Central memory CD4-positive, alpha-beta T cell (primary cell): Measurements from ENCODE around the gene SH3BGRL2.

Source experiments
- DNase-seq: peaks from one replicate; pipeline ENCODE4 v3.0.0; 2022
- total RNA-seq, 3 experiments: gene quantifications; one replicate each; lab custom pipeline; 2026; lab: John Stamatoyannopoulos, UW

The SH3BGRL2 gene
- 0.14 to 1.2 (median 0.39) reads per million in 3 experiments for total RNA-seq

DNA sequence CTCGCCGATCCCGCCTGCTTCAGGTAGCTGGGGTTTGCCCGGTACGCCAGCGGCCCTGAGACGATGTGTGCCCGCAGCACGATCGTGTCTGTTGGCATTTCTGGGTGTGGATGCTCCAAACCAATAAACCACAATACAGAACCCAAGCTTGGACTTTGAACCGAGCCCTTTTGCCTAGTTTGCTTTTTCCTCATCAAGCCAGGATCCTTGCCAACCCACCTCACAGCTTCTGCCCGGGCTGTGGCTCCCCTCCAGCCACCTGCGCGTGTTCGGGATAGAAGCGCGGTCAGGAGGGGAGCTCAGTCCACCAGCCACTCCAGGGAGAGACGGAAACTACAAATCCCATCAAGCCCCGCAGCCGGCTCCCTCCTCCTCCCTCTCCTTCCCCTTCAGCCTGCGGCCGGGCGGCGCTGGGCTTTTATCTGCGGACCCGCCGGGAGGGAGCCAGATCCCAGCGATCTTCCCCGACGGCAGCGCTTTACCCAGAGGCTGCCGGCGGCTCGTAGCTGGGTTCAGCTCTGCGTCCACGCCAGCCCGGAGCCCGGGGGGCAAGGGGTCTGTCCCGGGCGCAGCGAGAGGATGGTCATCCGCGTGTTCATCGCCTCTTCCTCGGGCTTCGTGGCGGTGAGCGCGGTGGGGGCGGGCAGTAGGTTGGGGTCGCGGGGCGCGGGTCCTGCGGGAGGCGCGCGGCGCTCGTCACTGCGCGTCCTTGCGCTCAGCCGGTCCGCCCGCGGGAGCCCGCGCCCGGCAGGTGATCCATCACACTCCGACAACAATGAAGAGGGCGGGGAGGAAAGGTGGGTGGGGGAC lies at the start of gene SH3BGRL2:
Gene SH3BGRL2 (plus strand): TSS at position 447 of the 810 bp plus-strand sequence. CDS start 133 bp downstream, at position 580.
- no peak for DNase-seq

DNA sequence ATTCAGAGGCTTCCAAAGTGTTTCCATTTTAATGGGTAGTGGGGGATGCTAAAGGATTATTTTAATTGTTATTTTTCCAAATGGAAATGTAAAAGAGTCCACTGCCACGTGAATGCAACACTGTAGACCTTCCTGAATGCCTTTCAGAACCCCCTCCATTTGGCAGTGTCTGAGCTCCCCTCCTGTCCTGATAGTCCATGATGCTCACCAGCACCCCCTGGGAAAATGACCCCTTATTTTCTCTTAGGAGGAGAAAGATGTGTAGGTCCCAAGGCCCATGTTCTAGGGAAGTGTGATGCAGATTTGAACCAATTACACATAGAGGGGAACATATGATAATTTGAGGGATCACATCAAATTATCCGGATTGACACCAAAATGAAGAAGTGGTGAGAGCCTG lies 46.8 kb upstream of the SH3BGRL2 start:
- no peak for DNase-seq

DNA sequence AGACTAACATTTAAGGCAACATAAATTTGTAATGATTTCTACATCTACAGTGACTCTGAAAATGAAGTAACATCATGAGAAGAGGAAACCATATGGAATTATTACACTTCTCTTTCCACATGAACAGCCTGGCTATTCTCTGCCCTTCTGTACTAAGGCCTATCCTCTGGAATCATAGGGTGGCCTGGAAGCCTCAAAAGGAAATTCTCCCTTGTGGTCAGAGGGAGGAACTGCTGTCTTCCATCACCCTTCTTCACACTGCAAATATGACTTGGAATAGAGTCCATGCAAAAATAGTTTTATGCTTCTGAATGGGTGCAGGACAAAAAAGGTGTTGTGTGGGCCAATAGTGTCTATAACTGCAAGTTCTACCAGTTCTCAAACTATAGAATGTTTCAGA lies 44.6 kb upstream of the SH3BGRL2 start:
- DNase-seq = no peak

GRCh38 chr6:79589701-79590100 lies 41.4 kb upstream of the SH3BGRL2 start:
- DNase-seq = no peak

DNA sequence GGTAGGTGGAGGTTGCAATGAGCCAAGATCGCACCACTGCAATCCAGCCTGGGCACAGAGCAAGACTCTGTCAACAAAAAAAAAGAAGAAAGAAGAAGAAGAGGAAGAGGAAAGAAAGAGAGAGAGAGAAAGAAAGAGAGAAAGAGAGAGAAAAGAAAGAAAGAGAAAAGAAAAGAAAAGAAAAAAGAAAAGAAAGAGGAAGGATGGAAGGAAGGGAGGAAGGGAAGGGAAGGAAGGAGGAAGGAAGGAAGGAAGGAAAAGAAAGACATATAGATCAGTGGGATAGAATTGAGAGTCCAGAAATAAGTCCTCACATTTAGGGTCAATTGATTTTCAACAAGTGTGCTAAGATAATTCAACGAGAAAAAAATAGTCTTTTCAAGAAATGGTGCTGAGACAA lies 34.0 kb upstream of the SH3BGRL2 start:
- DNase-seq = no peak

- no peak for DNase-seq
Observed at GRCh38 chr6:79598012-79598411, 33.1 kb upstream of the SH3BGRL2 start.

- no peak for DNase-seq
Observed at GRCh38 chr6:79599725-79600259, 31.3 kb upstream of the SH3BGRL2 start.

DNA sequence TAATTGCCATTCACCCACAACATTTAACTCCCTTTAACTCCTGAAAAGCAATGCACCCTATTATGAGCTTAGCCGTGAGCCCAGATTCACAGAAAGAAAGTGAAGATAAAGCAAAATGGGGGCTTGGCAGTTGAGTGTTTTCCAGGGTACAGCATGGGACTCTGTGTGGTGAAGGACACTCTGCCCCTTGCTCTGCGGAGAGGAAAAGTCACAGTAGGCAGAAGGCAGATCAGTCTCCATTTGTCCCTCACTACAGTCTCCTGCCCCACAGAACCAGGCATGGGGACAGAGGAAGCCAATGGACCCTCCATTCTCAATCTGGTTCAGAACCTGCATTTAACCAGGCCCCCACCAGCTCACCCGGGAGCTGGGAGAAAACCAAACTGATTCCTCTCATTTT lies 30.8 kb upstream of the SH3BGRL2 start:
- DNase-seq = no peak

GRCh38 chr6:79600812-79601609 lies 30.1 kb upstream of the SH3BGRL2 start:
- no peak for DNase-seq

GRCh38 chr6:79602859-79603258 lies 28.3 kb upstream of the SH3BGRL2 start:
- no peak for DNase-seq

DNA sequence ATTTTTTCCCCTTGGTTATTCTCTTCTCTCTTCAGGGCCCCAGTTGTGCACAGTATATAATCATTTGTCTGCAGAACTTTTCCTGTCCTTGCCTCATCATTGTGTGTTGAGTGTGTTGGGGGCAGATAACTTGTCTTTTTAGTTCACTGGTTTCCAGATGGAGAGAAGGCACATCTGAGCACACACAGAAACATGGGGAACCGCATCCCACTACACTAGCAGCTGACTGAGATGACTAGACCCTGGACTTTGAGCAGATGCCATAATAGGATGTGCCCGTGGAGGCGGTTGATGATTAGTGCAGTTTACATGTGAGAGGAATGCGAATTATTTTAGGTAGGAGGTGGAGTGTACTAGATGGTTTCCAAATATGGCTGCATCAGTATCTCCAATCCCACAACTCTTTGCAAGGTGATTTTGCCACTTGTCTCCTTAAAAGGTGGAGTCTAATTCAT lies 26.5 kb upstream of the SH3BGRL2 start:
- DNase-seq = no peak

DNA sequence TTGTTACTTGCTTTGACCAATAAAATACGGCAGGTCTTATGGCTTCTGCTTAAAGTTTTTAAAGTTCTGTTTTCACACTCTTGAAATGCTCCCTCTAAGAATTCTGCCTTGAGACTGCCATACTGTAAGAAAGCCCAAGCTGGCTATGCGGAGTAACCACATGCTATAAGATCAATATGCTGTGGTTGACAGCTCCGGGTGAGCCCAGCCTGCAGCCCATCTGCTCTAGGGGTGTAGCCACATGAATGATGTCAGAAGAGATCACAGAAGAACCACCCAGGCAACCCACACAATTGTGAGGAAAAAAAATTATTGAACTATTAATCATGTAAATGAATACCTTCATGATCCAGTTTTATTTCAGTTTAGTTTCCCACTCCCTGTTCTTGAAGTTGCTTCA lies 26.1 kb upstream of the SH3BGRL2 start:
- no peak for DNase-seq

DNA sequence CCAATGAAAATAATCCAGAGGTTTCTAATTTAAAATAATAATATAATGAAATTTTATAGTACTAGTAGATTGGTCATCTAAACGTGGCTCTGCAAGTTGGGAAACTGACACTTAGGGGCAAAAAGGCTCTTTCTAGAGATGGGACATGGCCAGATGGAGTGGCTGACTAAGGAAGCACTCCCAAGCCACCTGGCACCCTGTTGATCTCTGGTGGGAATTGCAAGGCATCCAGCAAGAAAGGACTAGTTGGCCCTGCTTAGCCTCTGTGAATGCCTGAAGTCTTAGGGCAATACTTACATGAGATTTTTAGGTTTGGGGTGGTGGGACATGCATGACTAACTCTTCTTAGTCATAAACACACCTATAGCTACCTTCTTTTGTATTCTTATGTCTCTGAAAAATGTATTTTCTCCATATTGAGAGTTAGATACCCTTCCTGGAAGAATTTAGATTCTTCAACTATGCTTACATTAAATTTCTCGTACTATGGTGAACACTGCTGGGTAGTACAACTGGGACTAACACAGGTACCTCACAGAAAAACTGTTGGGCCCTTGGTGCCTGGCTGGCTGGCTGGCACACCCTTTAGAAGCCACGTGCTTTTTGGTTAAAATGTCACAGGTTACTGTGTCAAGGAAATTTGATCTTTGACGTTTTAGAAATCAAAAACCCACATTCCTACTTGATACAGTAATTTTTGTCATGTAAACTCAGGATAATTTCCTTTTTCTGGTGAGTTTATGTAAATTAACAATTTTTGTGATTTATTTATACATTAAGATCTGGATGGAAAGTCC lies 25.0 kb upstream of the SH3BGRL2 start:
- DNase-seq = no peak

DNA sequence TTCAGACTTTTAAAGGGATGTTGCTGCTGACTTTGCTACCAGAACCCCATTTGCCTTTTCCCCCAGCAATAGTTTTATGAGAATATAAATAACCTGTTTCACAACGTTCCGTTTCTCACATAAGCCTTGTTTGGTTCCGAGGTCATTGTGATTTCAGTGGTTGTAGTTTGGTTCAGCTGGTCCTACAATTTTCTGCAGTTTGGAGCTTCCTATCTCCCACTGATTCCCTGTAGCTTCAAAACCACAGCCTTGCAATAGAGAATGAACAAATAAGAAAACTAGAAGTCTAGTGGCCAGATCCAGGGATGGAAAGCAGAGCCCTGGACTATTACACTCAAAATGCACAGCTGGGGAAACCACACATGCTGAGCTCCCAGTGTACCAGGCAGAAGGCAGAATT lies 24.1 kb upstream of the SH3BGRL2 start:
- DNase-seq = no peak

DNA sequence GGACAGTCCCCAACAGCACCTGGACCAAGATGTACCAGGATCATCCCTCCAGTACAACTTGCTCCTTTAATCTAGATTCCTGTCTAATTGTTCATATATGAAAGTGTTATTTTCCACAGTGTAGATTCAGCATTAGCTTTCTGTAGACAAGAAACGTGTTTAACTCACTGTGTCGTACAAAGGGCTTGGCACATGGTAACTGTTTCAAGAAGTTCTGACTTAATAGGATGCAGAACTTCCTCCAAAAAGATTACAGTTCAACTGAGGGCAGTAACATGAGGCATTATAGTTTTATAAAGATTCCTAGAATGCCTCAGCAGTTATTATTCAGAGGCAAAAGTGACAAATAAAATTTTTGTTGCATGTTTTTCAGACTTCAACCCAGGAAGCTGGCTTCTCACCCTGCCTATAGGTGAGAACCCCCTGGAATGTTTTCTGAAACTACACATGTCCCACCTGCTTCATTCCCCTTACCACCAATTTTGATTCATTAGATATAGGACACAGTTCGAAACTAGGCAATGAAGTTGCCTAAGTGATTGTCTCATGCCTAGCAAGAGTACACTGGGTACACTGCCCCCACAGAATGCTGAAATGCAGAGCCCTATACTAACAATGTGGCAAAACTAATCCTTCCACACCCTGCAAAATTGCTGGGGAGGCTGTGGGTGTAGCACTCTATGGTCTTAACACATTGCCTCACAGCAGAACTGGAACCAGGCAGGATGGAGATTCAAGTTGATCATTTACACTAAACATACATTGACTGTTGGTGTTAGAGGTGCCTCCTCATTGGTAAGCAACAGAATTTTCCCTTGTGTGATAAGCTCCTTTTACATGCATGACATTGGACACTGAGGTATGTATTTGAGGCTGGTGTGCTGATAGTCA lies 22.6 kb upstream of the SH3BGRL2 start:
- no peak for DNase-seq

DNA sequence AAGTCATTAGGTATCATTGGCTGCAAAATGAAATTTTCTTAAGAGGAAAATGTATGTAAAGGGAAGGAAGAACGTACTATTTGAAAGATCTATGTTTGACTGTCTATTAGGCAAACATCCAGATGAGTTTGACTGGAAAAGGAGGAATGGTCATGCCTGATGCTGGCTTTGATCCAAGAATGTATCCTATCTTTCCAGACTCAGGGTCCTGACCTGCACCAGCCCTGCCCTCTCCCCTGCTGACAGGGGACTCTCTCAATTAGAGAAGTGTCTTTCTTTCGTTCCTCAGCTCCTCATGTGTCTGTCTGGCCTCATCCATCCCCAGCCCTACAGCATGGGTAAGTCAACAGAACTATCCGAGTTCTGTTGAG lies 21.9 kb upstream of the SH3BGRL2 start:
- no peak for DNase-seq

DNA sequence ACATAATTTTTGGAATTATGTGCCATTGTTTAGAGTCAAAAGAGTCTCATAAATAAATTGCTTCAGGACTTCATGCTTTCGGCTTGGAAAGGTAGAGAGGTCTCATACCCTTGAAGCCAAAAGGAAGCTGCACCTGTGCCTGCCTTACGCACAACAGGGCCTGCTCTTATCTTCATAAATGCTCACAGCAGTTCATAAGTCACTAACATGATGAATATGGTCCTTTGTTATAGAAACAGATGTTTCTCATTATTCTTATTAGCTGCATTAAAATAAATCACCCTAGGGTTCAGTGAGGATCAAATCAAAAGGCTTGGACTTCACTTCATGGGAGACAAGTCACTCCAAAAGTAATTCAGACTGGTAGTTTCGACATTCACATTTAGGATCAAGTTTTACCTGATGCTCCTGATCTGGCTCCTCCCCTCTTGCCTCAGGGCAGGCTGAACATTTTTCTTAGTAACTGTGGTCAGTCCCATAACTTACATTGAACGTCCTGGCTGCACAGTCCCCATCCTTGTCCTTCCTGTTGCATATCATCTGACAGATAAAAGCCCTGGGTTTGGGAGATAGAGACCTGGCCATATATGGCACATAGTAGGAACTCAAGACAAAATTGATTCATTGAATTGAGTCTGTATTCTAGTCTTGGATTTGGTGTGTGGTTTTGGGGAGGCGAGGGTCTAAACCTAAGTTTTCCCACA lies 20.7 kb upstream of the SH3BGRL2 start:
- DNase-seq = no peak

DNA sequence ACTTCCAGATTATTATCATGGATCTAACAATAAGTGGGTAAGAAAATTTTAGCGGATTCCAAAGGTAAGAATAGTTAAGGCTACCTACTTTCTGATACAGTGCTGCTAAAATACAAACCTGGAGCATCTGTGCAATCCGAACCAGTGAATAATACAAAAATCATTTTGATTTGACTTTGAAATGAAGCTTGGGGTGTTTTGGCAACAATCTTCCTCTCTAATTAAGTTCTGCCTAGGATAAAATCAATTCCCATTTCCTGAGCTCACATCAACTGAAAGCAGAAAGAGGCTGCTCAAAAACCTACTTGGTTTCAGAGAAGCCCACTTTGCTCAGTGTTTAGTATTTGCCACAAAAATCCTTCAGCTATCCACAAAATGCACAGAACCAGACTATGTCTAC lies 18.7 kb upstream of the SH3BGRL2 start:
- DNase-seq = no peak

GRCh38 chr6:79612918-79613317 lies 18.2 kb upstream of the SH3BGRL2 start:
- no peak for DNase-seq

DNA sequence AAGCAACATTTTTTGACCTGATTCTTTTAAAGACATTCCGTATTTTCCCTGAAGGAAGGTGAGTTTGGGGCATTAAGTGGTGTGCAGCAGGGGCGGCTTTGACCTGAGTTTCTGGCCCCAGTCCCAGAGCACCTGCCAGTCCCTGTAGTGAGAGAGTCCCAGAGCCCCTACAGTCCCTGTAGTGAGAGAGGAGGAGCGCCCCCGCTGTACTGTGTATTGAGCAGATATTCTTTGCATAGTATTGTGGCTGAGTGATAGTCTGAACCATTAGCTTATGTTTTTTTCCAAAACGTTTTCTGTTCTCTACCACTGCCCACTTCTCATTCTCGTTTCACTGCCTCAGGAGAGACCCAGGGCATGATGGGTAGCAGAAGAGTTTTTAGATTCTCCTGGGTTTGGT lies 17.2 kb upstream of the SH3BGRL2 start:
- no peak for DNase-seq
